Skeletal muscle satellite cell (primary cell): ENCODE measurements around the gene CBX2.
A peak's percentile ranks its signal among the peaks of the same experiment; 100 is the strongest.

Experiments
- H3K27me3 ChIP-seq: 2 replicates; pipeline ENCODE4 v1.7.0; 2013; ENCODE audit warnings: low read length; ENCODE audit not compliant: control insufficient read depth, insufficient read depth
- H3K36me3 ChIP-seq: 2 replicates; pipeline ENCODE4 v1.7.0; 2013; ENCODE audit warnings: mild to moderate bottlenecking, control low read depth, low read length; ENCODE audit not compliant: insufficient read depth
- H3K4me1 ChIP-seq: 2 replicates; pipeline ENCODE4 v1.7.0; 2013; ENCODE audit warnings: low read length; ENCODE audit not compliant: control insufficient read depth, insufficient read depth
- H3K4me2 ChIP-seq: 2 replicates; pipeline ENCODE4 v1.7.0; 2013; ENCODE audit warnings: mild to moderate bottlenecking, low read length
- H3K4me3 ChIP-seq: 2 replicates; pipeline ENCODE4 v1.7.0; 2013; ENCODE audit warnings: low read length
- H3K9ac ChIP-seq: 2 replicates; pipeline ENCODE4 v1.7.0; 2013; ENCODE audit warnings: mild to moderate bottlenecking, low read depth, low read length, moderate library complexity
- H3K9me3 ChIP-seq: replicated peaks from 2 replicates; pipeline ENCODE4 v1.7.0; 2013; ENCODE audit warnings: mild to moderate bottlenecking, control low read depth, low read length

The CBX2 gene

DNA sequence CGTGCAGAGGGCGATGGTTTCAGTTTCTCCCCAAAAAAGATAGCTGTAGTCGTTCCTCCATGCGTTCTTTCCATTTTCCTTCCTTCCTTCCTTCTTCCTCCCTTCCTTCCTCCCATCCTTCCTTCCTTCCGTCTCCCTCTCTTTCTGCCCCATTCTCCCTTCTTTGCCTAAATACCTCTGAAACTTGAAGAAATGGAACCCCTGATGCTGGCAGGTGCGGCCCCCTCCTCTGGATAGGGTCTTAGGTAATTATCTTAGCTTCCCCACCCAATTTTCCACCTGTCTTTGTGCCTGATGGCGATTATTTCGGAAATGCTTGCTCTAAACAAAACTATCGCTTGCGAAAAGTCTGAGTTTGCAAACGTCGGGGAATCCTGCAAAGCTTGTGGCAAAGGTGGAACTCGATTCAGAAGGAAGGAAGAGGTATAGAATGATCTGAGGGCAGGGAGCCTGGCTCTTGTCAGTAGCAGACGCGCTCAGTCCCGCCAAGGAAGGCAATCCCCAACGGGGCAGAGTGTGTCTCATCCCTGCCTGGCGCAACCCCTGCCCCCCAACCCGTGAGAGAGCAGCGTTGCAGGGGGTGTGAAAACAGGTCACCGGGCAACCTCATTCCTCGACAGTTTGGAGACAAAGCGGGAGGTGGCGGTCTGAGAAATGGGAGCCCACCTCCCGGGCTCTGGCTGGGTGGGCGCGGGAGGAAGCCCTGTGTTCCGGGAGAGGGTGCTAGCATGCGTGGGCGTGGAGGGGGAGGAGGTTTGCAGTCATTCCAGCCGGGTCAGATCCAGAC is 21.8 kb downstream of the CBX2 start:
- Histone ChIP-seq H3K4me2 (peak overlapping the region; percentile 65), H3K4me1 (peaks cover 34% of the 10 kb centered on the region), H3K36me3 (no peaks in the 10 kb centered on the region), H3K27me3 (peaks cover 70% of the 10 kb centered on the region), H3K9ac (no peak overlapping the region), H3K9me3 (no peaks in the 10 kb centered on the region), H3K4me3 (no peak overlapping the region)

- Histone ChIP-seq H3K36me3 (no peaks in the 10 kb centered on the region), H3K4me2 (peak overlapping the region; percentile 65), H3K9ac (no peak overlapping the region), H3K4me3 (peak overlapping the region; percentile 31), H3K9me3 (no peaks in the 10 kb centered on the region), H3K27me3 (peaks cover 78% of the 10 kb centered on the region), H3K4me1 (peaks cover 34% of the 10 kb centered on the region)
These were observed 22.6 kb downstream of the CBX2 start for GRCh38 chr17:79800325-79801155.

GRCh38 chr17:79801156-79802038 is 23.4 kb downstream of the CBX2 start:
- Histone ChIP-seq H3K9ac (no peak overlapping the region), H3K36me3 (no peaks in the 10 kb centered on the region), H3K4me3 (no peak overlapping the region), H3K4me2 (peak overlapping the region; percentile 65), H3K4me1 (peaks cover 27% of the 10 kb centered on the region), H3K27me3 (peaks cover 87% of the 10 kb centered on the region), H3K9me3 (no peaks in the 10 kb centered on the region)

GRCh38 chr17:79802039-79802735 is 24.2 kb downstream of the CBX2 start:
- H3K9me3 ChIP-seq = no peaks in the 10 kb centered on the region
- H3K4me1 ChIP-seq = peaks cover 27% of the 10 kb centered on the region
- no peaks in the 10 kb centered on the region for H3K36me3 ChIP-seq
- no peak overlapping the region for H3K4me2 ChIP-seq
- no peak overlapping the region for H3K4me3 ChIP-seq
- peaks cover 94% of the 10 kb centered on the region for H3K27me3 ChIP-seq
- H3K9ac ChIP-seq = no peak overlapping the region

- Histone ChIP-seq H3K36me3 (no peaks in the 10 kb centered on the region), H3K4me3 (no peak overlapping the region), H3K9me3 (no peaks in the 10 kb centered on the region), H3K4me2 (no peak overlapping the region), H3K4me1 (peaks cover 25% of the 10 kb centered on the region), H3K27me3 (peaks cover 99% of the 10 kb centered on the region), H3K9ac (no peak overlapping the region)
These were observed 24.9 kb downstream of the CBX2 start for GRCh38 chr17:79802736-79803420.

DNA sequence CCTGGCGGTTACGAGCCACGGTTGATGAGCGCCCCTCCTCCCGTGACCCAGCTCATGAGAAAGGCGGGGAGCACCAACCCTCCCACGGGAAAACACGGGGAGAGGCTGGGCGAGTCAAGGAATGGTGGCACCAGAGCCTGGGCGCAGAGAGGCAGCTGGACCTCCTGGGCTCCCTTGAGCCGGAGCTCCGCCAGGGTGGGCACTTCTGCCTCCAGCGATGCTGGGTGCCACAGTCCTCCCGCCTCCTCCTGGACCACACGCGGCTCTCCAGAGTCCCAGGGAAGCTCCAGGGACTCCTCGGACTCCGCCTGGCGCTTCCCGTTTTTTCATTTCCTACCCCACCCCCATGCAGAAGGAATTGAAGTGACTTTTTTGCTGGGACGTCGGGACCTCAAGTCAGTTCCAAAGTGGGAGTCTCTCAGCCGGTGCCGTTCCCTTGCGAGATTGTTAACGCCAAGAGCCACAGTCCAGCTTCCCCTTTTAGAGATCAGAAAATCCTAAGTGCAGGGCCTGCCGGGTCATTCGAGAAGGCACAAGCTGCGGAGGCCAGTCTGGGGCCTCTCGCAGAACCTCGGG is 25.6 kb downstream of the CBX2 start:
- Histone ChIP-seq H3K9ac (no peak overlapping the region), H3K4me3 (no peak overlapping the region), H3K9me3 (no peaks in the 10 kb centered on the region), H3K4me1 (peaks cover 19% of the 10 kb centered on the region), H3K36me3 (no peaks in the 10 kb centered on the region), H3K27me3 (peaks cover 99% of the 10 kb centered on the region), H3K4me2 (no peak overlapping the region)

DNA sequence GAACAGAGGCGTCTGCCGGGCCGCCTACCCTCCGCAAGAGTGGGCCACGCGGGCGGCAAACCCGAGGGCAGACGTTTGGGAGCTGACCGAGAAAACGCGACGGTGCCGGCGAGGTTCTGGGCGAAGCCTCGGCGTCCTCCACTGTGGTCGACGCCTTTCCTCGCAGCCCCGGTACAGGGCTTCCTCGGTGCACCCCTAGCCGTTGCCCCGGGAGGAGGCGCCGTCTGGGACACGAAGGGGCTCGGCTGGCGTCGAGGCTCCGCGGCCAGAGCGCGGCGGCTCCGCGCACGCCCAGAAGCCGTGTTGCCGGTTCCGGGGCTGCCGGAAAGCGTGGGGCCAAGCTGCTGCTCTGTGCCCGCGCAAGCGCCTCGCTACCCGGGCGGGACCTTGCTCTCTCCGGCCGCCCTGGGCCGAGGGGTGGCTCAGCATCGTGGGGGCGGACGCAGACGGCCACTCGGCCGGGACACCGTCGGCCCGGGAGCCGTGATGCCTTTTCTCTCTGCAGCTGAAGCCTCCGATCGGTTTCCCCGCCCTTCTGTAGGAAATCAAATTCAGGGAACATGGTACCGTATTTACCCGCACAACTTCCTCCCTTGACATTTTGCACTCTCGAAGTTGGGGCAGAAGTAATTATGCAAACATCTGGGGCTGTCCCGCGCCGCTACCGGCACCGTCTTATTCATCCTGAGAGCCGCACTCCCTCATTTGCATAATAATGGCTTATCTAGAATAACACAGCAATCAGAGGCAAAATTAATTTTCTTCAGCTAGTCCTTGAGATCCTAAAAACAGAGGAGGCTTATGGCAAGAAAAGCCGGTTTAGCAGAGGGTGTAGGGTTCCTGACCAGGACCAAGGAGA is 26.3 kb downstream of the CBX2 start:
- Histone ChIP-seq H3K4me1 (peaks cover 15% of the 10 kb centered on the region), H3K4me2 (peak overlapping the region; percentile 70), H3K9ac (no peak overlapping the region), H3K9me3 (no peaks in the 10 kb centered on the region), H3K36me3 (no peaks in the 10 kb centered on the region), H3K27me3 (peaks cover 99% of the 10 kb centered on the region), H3K4me3 (peak overlapping the region; percentile 60)

DNA sequence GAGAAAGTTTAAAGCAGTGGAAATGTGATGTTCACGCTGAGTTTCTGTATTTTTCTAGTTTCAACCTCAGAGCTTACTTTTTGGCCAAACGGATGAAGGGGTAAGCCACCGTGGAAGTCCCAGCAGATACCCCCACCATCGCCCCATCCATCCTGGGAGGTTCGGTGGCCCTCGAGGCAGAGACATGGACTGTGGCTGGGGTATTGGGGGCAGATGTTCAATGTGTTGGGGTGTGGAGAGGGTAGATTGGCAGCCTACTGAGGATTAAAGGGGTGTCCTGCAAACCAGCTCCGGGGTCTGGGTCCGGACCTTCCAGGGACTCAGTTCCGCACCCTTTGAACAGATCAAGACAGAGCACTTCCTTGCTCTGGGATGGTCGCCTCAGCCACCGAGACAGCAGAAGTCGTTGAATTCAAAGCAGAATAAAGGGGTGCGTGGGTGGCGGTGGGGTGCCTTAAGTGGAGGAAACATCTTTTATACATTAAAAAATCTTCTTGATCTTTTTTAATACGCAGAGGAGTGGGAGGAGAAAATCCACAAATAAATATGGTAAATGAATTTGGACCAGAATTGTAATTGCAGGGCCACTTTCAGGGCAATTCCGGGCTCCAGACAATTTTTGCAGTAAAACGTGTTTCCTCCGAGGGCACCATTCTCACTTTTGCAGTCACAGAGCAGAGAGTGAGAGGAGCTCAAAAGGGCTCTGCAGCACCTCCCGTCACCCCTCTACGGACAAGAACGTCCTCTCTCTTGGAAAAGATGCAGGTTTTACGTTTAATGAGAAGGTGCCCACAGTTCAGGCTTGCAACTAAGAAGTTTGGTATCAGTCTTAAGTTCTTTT is 27.1 kb downstream of the CBX2 start:
- Histone ChIP-seq H3K4me3 (no peak overlapping the region), H3K9me3 (no peaks in the 10 kb centered on the region), H3K27me3 (peaks cover 94% of the 10 kb centered on the region), H3K9ac (no peak overlapping the region), H3K4me2 (peak overlapping the region; percentile 70), H3K36me3 (no peaks in the 10 kb centered on the region), H3K4me1 (peaks cover 12% of the 10 kb centered on the region)

DNA sequence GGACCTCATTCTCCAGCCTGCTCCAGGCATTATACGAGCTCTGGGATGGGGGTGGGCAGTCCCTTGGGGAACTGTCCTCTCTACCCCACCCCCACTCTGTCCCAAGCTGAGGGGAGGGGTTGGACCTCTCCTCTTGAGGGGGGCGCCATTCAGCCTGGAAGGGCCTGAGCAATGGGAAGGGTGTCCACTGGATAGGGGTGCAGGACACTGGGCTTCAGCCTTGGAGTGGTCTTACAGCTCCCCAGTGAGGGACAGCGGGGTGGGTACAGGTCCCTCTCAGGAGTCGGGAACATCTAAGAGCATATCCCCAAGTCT is 28.5 kb downstream of the CBX2 start:
- no peaks in the 10 kb centered on the region for H3K36me3 ChIP-seq
- H3K27me3 ChIP-seq = peaks cover 88% of the 10 kb centered on the region
- H3K9ac ChIP-seq = no peak overlapping the region
- H3K4me2 ChIP-seq = no peak overlapping the region
- H3K4me3 ChIP-seq = no peak overlapping the region
- H3K4me1 ChIP-seq = peaks cover 9% of the 10 kb centered on the region
- no peaks in the 10 kb centered on the region for H3K9me3 ChIP-seq
